Activated B cell treated with CpG ODN at 0.5 μM for 24 hours (primary cell): Measurements from ENCODE around the gene CRELD2. TPM values are rescaled to one million over a fixed set of nuclear protein-coding genes. Genes with fewer than 3 reads are reported as not detected.

Experiments
- ATAC-seq: fragments of 200-7000 bp; cut with Tn5 transposase; one replicate; pipeline ENCODE4 v1.10.0; 2021; ENCODE audit warnings: low read depth, mild to moderate bottlenecking, moderate library complexity
- CTCF ChIA-PET: fragments of 350-600 bp; sonication (Branson Sonifier 250); formaldehyde crosslinking; loops from one replicate; lab custom pipeline; 2021; ENCODE audit warnings: antibody characterized with exemption; lab: Charles Lee
- POLR2A ChIA-PET: fragments of 350-600 bp; sonication (Branson Sonifier 250); formaldehyde crosslinking; loops from one replicate; lab custom pipeline; 2021; ENCODE audit warnings: antibody characterized with exemption; lab: Charles Lee
- DNase-seq: peaks from one replicate; pipeline ENCODE4 v3.0.0; 2022
- H3K27ac Mint-ChIP-seq: one replicate; pipeline ENCODE4 v1.8.0; 2020; ENCODE audit warnings: mixed read lengths
- H3K27me3 Mint-ChIP-seq: one replicate; pipeline ENCODE4 v1.8.0; 2021; ENCODE audit warnings: mixed read lengths
- H3K36me3 Mint-ChIP-seq: one replicate; pipeline ENCODE4 v1.8.0; 2021; ENCODE audit warnings: low read depth, mixed read lengths
- H3K4me1 Mint-ChIP-seq: one replicate; pipeline ENCODE4 v1.8.0; 2021; ENCODE audit warnings: mixed read lengths
- H3K4me3 Mint-ChIP-seq: one replicate; pipeline ENCODE4 v1.8.0; 2020; ENCODE audit warnings: mild to moderate bottlenecking, mixed read lengths
- H3K9me3 Mint-ChIP-seq: one replicate; pipeline ENCODE4 v1.8.0; 2020; ENCODE audit warnings: mixed read lengths
- CTCF ChIP-seq: fragments of 200-600 bp; IDR thresholded peaks from one replicate; pipeline ENCODE4 v1.8.0; 2022; ENCODE audit warnings: antibody characterized with exemption, mild to moderate bottlenecking
- intact Hi-C: fragments of 100-400 bp; cut with micrococcal nuclease; formaldehyde crosslinking; loops from one replicate; pipeline ENCODE4 v1.15.1; 2024
- total RNA-seq: library from RNA; stranded (reverse); gene quantifications from 2 replicates; pipeline ENCODE4 v1.2.3, GENCODE V29; 2022

The CRELD2 gene
- total RNA-seq, 1 donor from 2014 or later = 44.5 TPM

GRCh38 chr22:49948958-49949913 lies 30.8 kb downstream of the CRELD2 start:
- Mint-ChIP-seq H3K4me1 (peaks cover 11% of the 10 kb centered on the region), H3K36me3 (no peaks in the 10 kb centered on the region), H3K27ac (no peak overlapping the region), H3K27me3 (no peaks in the 10 kb centered on the region), H3K9me3 (no peaks in the 10 kb centered on the region), H3K4me3 (no peak overlapping the region)
- POLR2A ChIA-PET = no interaction called here
- ATAC-seq = no peak
- DNase-seq = no peak
- intact Hi-C loops = no loop called here
- CTCF ChIA-PET = no interaction called here
- TF ChIP-seq CTCF = no peak

GRCh38 chr22:49949914-49950292 lies 31.5 kb downstream of the CRELD2 start:
- H3K36me3 Mint-ChIP-seq = no peaks in the 10 kb centered on the region
- H3K4me1 Mint-ChIP-seq = peaks cover 11% of the 10 kb centered on the region
- no peak for DNase-seq
- H3K27ac Mint-ChIP-seq = no peak overlapping the region
- ATAC-seq = no peak
- ChIA-PET POLR2A (interaction anchor here (1.2 to 3.6 kb wide), 2 partner anchors 14 to 21 kb away, joined by 3 to 23 read pairs; no protein-coding TSS in a partner anchor), CTCF (no interaction called here)
- H3K27me3 Mint-ChIP-seq = no peaks in the 10 kb centered on the region
- H3K4me3 Mint-ChIP-seq = no peak overlapping the region
- intact Hi-C loops = no loop called here
- TF ChIP-seq CTCF = no peak
- H3K9me3 Mint-ChIP-seq = no peaks in the 10 kb centered on the region

- no peak for ATAC-seq
- DNase-seq = no peak
- no peaks in the 10 kb centered on the region for H3K27me3 Mint-ChIP-seq
- ChIA-PET POLR2A (interaction anchor here (1.0 to 3.6 kb wide), 6 partner anchors 10 to 20 kb away, joined by 3 to 23 read pairs (median 8); partner anchors contain the start of gene PIM3), CTCF (no interaction called here)
- H3K27ac Mint-ChIP-seq = no peak overlapping the region
- peaks cover 9% of the 10 kb centered on the region for H3K4me1 Mint-ChIP-seq
- intact Hi-C loops = no loop called here
- H3K4me3 Mint-ChIP-seq = no peak overlapping the region
- no peak for TF ChIP-seq CTCF
- H3K9me3 Mint-ChIP-seq = no peaks in the 10 kb centered on the region
- H3K36me3 Mint-ChIP-seq = no peaks in the 10 kb centered on the region
These were observed 32.1 kb downstream of the CRELD2 start for GRCh38 chr22:49950396-49950994.

- DNase-seq = no peak
- ChIA-PET CTCF (interaction anchor here (1.2 kb wide), 1 partner anchor 79 kb away, joined by 3 read pairs; no protein-coding TSS in a partner anchor), POLR2A (interaction anchor here (0.6 to 3.6 kb wide), 9 partner anchors 8 to 219 kb away, joined by 3 to 23 read pairs (median 5); partner anchors contain the start of gene PIM3)
- no peak overlapping the region for H3K4me3 Mint-ChIP-seq
- H3K27ac Mint-ChIP-seq = no peak overlapping the region
- ATAC-seq = peak; percentile 79
- H3K4me1 Mint-ChIP-seq = peaks cover 2% of the 10 kb centered on the region
- TF ChIP-seq CTCF = no peak
- H3K27me3 Mint-ChIP-seq = no peaks in the 10 kb centered on the region
- intact Hi-C loops = no loop called here
- H3K9me3 Mint-ChIP-seq = no peaks in the 10 kb centered on the region
- H3K36me3 Mint-ChIP-seq = no peaks in the 10 kb centered on the region
These were observed 32.7 kb downstream of the CRELD2 start for GRCh38 chr22:49951000-49951677.
